CD1c-positive myeloid dendritic cell (primary cell): Measurements from ENCODE around the gene ADAM12.

Source experiments
- DNase-seq: peaks from one replicate; pipeline ENCODE4 v3.0.0-alpha.2; 2016; ENCODE audit errors: extremely low spot score

The ADAM12 gene

GRCh38 chr10:126146771-126147170 lies 241.5 kb downstream of the ADAM12 start:
- no peak for DNase-seq

GRCh38 chr10:126143117-126143516 lies 245.2 kb downstream of the ADAM12 start:
- no peak for DNase-seq

DNA sequence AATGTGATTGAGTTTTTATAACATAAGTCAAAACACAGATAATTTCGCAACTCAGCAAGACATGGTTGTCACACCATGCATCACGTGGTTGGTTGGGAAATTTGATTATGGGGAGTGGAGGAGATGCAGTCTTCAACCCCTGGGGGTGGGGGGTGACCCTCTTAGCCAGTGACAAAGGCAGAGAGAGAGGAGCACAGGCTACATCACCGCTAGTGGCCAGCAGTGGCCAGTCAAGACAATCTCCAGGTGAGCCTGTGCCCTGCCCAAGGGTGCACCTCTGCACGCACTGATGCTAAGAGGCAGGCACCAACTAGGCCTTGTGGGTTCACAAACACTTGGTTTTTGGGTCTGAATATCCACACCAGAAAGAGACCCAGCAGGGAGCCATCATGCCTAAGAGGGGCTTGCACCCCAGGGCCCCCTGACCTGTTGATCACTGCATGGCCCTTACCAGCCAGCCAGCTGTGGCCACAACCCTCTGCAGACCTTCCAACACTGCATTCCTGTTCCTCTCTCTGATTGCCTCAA lies 247.5 kb downstream of the ADAM12 start:
- DNase-seq = no peak

- no peak for DNase-seq
These were observed 250.6 kb downstream of the ADAM12 start for GRCh38 chr10:126137562-126138221.

DNA sequence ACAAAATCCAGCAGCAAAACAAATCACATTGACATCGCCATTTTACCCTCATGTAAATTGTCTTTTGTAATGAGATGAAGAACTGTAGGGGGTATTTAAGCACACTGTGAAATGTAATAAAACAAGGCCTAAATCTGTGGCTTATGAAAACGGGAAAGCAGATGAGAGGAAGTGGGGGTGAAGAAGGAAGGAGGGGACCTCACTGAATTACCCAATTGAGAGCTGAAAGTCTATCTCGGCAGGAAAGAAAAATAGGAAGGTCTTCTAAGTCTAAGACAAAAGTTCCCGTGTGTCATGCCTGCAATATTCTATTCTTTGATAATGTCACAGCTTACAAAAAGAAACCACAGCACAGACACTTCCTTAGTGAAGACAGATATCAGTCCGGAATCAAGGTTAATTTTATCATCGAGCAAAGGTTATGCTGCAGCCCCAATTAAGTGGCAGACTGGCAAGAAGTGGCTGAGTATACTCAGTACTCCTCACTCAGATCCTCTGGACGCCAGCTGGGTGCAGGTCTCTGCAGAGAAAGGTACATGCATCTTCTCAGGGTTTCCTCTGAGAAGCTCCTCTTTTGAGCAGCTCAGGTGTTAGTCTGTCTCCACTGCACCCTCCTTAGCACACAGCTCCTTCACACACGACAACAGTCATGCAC lies 252.2 kb downstream of the ADAM12 start:
- DNase-seq = peak; percentile 69

- DNase-seq = no peak
These were observed 253.1 kb downstream of the ADAM12 start for GRCh38 chr10:126135177-126135576.

- DNase-seq = peak; percentile 21
These were observed 254.2 kb downstream of the ADAM12 start for GRCh38 chr10:126133906-126134656.

GRCh38 chr10:126133082-126133620 lies 255.1 kb downstream of the ADAM12 start:
- DNase-seq = no peak

- DNase-seq = peak; percentile 30
These were observed 256.9 kb downstream of the ADAM12 start for GRCh38 chr10:126131341-126131740.

DNA sequence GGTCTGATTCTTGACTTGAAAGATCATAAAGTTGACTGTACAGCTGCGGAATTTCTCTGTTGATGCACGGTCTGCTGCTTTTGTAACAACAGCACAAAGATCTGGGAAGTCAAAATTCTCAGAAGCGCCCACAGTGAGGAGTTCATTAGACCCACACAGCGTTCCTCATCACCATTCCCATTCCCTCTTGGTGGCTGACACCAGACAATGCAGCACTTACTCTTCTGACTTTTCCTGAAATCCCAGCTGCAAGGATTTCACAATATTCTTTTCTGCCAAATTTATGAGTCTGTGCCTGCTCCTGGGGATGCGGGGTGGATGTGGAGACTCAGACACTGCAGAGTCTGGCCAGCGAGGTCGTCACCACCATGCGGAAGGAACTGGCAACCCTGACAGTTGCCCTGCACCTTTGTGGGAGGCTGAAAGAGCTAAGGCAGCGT lies 258.0 kb downstream of the ADAM12 start:
- DNase-seq = peak; percentile 50

GRCh38 chr10:126129026-126129425 lies 259.3 kb downstream of the ADAM12 start:
- no peak for DNase-seq

DNA sequence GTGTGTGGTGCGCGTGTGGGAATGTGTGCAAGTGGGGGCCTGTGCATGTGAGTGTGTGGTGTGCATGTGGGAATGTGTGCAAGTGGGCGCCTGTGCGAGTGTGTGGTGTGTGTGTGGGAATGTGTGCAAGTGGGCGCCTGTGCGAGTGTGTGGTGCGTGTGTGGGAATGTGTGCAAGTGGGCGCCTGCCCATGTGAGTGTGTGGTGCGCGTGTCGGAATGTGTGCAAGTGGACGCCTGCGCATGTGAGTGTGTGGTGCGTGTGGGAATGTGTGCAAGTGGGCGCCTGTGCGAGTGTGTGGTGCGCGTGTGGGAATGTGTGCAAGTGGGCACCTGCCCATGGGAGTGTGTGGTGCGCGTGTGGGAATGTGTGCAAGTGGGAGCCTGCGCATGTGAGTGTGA lies 259.7 kb downstream of the ADAM12 start:
- no peak for DNase-seq

- no peak for DNase-seq
These were observed 260.7 kb downstream of the ADAM12 start for GRCh38 chr10:126127481-126128029.

DNA sequence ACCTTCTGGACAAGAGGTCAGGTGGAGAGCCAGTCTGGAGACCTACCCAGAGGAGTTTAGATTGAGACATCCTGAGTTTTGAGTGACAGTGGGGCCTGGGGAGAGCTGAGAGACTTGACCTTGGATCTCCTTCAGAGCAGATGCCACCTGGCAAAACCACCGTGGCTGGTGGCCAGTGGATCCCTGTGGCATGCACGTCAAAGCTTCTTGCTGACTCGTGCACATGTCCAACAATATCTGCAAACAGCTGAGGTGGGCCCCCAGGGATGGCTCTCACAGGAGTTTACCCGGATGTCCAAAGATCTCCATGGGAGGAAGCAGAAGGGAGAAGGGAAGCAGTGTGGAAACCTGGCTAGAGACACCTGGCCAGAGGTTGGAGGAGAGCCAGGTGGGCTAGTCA lies 261.4 kb downstream of the ADAM12 start:
- DNase-seq = no peak

DNA sequence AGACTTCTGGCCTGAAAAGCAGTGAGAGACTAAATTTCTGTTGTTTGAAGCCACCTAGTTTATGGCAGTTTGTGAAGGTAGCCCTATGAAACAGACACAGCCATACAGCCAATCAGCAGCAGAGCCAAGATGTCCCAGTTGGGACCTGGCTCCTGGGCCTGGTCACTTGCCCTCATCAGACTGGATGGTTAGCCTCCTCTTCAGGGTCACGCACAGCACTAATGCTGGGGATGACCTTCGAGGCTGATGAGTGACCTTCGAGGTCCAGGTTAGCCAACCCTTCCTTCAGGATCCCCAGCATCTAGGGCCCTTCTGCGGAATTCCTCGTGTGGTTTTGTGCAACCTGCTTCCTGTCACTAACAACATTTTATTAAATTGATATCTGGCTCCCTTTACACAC lies 262.3 kb downstream of the ADAM12 start:
- DNase-seq = no peak

DNA sequence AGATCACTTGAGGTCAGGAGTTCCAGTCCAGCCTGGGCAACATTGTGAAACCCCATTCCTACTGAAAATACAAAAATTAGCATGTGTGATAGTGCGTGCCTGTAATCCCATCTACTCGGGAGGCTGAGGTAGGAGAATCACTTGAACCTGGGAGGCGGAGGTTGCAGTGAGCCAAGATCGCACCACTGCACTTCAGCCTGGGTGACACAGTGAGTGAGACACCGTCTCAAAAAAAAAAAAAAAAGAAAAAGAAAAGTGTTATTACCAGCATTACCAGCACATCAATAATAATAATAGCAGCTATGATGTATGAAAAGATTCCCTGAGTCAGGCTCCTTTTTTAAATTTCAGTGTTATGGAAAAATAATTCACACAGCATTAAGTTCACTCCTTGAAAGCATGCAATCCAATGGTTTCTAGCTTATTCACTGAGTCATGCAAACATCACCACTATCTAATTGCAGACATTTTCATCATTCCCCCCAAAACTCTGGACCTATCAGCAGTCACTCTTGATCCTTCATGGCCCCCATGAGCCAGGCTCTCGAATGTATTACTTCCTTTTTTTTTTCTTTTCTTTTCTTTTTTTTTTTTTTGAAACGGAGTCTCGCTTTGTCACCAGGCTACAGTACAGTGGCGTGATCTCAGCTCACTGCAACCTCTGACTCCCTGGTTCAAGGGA lies 263.5 kb downstream of the ADAM12 start:
- DNase-seq = peak; percentile 34

DNA sequence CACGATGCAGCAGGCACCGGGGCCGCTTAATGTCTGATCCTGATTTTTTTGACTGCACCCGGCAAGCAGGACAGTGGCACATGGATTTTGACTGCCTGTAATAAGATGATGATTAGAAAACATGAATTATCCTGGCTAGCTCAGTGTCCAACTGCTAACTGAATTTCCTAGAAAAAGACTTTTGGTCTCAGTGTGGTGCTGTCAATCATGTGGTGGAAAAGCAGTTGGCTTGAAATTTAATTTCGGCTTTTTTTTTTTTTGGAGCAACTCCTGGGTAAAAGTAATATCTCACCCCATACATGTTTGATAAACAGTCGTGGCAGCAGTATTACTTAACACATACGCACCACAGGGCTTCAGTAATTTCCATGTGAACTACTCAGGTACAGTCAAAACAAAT lies 264.2 kb downstream of the ADAM12 start:
- DNase-seq = no peak

- no peak for DNase-seq
These were observed 264.8 kb downstream of the ADAM12 start for GRCh38 chr10:126123466-126123865.

DNA sequence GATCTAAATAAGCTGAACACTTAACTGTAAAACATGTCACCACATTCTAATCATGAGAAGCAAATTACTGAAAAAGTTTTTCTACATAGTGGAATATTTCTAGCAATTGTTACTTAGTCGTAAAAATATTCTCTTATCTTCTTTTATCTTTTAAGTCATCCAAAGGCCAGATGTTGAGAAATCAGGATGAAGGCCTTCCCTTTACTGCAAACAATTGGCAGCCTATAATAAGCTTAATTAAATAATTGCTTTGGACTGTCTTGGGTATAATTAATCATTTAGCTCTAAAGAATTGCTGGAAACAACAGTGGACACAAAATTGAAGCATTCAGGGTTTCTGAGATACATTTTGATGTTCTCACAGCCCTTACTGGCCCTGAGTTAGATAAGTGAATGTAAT lies 265.4 kb downstream of the ADAM12 start:
- DNase-seq = no peak

DNA sequence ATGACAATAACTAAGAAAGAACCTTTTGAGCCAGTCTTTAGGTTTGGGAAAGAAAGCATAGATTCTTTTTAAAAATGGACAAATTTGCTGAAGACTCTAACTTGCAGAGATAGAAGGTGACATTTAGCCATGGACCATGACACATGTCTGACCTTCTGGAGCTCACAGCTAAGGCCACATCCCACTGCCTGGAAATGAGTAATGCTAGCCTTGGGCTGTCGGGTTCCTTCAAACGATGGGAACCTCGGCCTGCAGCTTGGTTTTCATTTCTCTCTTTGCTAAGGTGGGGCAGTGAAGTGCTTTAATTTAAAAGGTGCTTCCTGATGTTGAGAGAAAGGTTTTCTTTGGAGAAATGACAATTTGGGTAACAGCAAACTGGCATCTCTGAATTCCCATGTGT lies 268.7 kb downstream of the ADAM12 start:
- DNase-seq = peak; percentile 60

DNA sequence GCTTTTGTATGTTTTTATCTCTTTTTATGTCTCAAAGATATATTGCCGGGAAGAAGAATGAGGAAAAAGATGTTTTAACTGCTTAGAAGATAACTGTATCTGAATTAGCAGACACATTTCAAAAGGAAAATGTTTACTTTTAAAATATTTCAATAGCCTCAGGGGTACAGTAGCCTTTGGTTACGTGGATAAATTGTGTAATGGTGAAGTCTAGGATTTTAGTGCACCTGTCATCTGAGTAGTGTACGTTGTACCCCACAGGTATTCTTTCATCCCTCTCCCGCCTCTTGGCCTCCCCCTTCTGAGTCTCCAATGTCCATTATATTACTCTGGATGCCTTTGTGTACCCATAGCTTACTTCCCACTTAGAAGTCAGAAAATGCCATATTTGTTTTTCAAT lies 269.8 kb downstream of the ADAM12 start:
- no peak for DNase-seq
